Panc1 (cell line): ENCODE results near the gene ATP5F1D. TPM values are rescaled to one million over a fixed set of nuclear protein-coding genes. Genes with fewer than 3 reads are reported as not detected.

Experiments used
- ATAC-seq: fragments of 200-7000 bp; cut with Tn5 transposase; 2 replicates; pipeline ENCODE4 v1.9.1; 2020; ENCODE audit warnings: mild to moderate bottlenecking, moderate library complexity
- BruUV-seq: library from RNA; stranded (reverse); fragments of 400-500 nt; replicated peaks from 2 replicates; lab custom pipeline; 2021; lab: Mats Ljungman, UMichigan
- CTCF ChIA-PET: fragments of 300-600 bp; sonication (Branson Sonifier 250); formaldehyde crosslinking; loops from one replicate; lab custom pipeline; 2022; ENCODE audit warnings: antibody characterized with exemption; lab: Charles Lee
- POLR2A ChIA-PET: fragments of 300-600 bp; sonication (Branson Sonifier 250); formaldehyde crosslinking; loops from one replicate; lab custom pipeline; 2022; ENCODE audit warnings: antibody characterized with exemption; lab: Charles Lee
- DNase-seq: peaks from one replicate; pipeline ENCODE4 v3.0.0-alpha.2; 2010; ENCODE audit warnings: low read depth, low spot score
- H3K27ac ChIP-seq: 2 replicates; pipeline ENCODE4 v1.5.1; 2011; ENCODE audit warnings: mild to moderate bottlenecking, low read length, inconsistent platforms
- H3K27me3 ChIP-seq: fragments of 200-500 bp; sonication (Bioruptor generic); 2 replicates; pipeline ENCODE4 v1.6.0; 2014; ENCODE audit warnings: low read length, inconsistent platforms; ENCODE audit not compliant: control insufficient read depth, insufficient read depth
- H3K36me3 ChIP-seq: fragments of 200-500 bp; sonication (Bioruptor generic); 2 replicates; pipeline ENCODE4 v1.5.1; 2014; ENCODE audit warnings: inconsistent platforms, mild to moderate bottlenecking, low read length, moderate library complexity; ENCODE audit not compliant: control insufficient read depth, insufficient read depth
- H3K4me1 ChIP-seq: 2 replicates; pipeline ENCODE4 v1.5.1; 2011; ENCODE audit warnings: inconsistent platforms, mild to moderate bottlenecking, low read length, moderate library complexity; ENCODE audit not compliant: control insufficient read depth, insufficient read depth
- H3K4me3 ChIP-seq, 2 experiments: 2 replicates each; pipeline ENCODE4 v1.5.1; 2011 to 2012; ENCODE audit warnings: low read depth in 2 of 2, low read length in 2 of 2, mild to moderate bottlenecking in 2 of 2, inconsistent platforms in 1 of 2, moderate library complexity in 1 of 2
- H3K9me3 ChIP-seq: fragments of 200-500 bp; sonication (Bioruptor generic); 2 replicates; pipeline ENCODE4 v1.5.1; 2014; ENCODE audit warnings: low read depth, mild to moderate bottlenecking, inconsistent platforms, low read length, moderate library complexity; ENCODE audit not compliant: control insufficient read depth, insufficient read depth
- CTCF ChIP-seq: fragments of 450-650 bp; IDR thresholded peaks from 2 replicates; pipeline ENCODE4 v1.5.1; 2017; ENCODE audit warnings: mild to moderate bottlenecking
- POLR2AphosphoS5 ChIP-seq: IDR thresholded peaks from 2 replicates; pipeline ENCODE4 v1.6.1; 2012; ENCODE audit warnings: mild to moderate bottlenecking, low read depth, low read length, moderate library complexity
- SIN3A ChIP-seq: IDR thresholded peaks from 2 replicates; pipeline ENCODE4 v1.6.1; 2012; ENCODE audit warnings: low read depth, mild to moderate bottlenecking, low read length, moderate library complexity, borderline replicate concordance; ENCODE audit not compliant: insufficient read depth
- TCF7L2 ChIP-seq: IDR thresholded peaks from 2 replicates; pipeline ENCODE4 v1.6.1; 2011; ENCODE audit warnings: mild to moderate bottlenecking, low read depth, low read length, inconsistent platforms
- in situ Hi-C: cut with HindIII; loops from 2 replicates; pipeline ENCODE4 v1.10.0; 2016; ENCODE audit warnings: low sequenced_read_pairs, low pct_unique_long_range_greater_than_20kb
- intact Hi-C: fragments of 100-400 bp; cut with micrococcal nuclease; formaldehyde crosslinking; loops from one replicate; pipeline ENCODE4 v1.10.0; 2022; ENCODE audit not compliant: unreplicated experiment
- total RNA-seq: library from RNA; stranded (reverse); gene quantifications from one replicate; pipeline ENCODE4 v1.2.1, GENCODE V29; 2021; ENCODE audit not compliant: unreplicated experiment
- TF ChIP-seq, protein P1 (sequence below), 2 experiments: IDR thresholded peaks; 2 replicates each; pipeline ENCODE4 v1.6.1; 2011 to 2012; ENCODE audit warnings: low read depth in 2 of 2, control low read depth in 1 of 2, low read length in 1 of 2, mild to moderate bottlenecking in 1 of 2, moderate library complexity in 1 of 2; ENCODE audit not compliant: insufficient read depth in 1 of 2

Gene ATP5F1D
- total RNA-seq, 1 experiment from 2014 or later: 218 TPM

GRCh38 chr19:1235625-1236538 lies 5.7 kb upstream of the ATP5F1D start:
- CTCF ChIA-PET: no interaction called here
- intact Hi-C loops: no loop called here
- in situ Hi-C loops: no loop called here
- Histone ChIP-seq H3K27me3 (no peaks in the 10 kb centered on the region), H3K36me3 (no peaks in the 10 kb centered on the region), H3K9me3 (no peaks in the 10 kb centered on the region), H3K4me3 (peak overlapping the region; percentile 44 to 63), H3K4me1 (peaks cover 28% of the 10 kb centered on the region), H3K27ac (peak overlapping the region; percentile 54; the same call in 1 of the 2 replicates)
- DNase-seq: no peak
- POLR2A ChIA-PET: no interaction called here
- BruUV-seq: no TSS peak
- ATAC-seq: no peak
- TF ChIP-seq TCF7L2 (no peak), POLR2AphosphoS5 (no peak)

DNA sequence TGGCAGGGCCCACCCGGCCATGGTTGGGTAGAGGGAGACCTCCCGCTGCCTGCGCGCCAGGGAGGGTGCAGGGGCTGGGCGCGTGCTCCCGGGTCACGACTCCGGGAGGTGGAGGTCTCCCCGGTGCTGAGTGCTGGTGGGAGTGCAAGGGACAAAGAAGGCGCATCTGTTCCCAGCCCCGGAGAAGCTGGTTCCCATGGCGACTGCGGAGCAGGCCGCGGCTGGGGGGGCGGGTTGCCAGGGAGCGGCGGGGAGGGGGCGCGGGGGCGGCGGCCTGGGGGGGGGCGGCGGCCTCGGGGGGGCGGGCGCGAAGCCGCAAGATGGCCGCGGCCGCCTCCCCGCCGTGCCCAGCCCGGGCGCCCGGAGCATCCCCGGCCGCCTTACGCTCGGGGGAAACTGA lies 5.0 kb upstream of the ATP5F1D start:
- CTCF ChIA-PET: no interaction called here
- H3K27ac ChIP-seq: peak overlapping the region; percentile 54; the same call in 1 of the 2 replicates

More for the DNA sequence above, 5.0 kb upstream of the ATP5F1D start:
- intact Hi-C loops: no loop called here
- TF ChIP-seq POLR2AphosphoS5: no peak
- TF ChIP-seq, protein P1, sequence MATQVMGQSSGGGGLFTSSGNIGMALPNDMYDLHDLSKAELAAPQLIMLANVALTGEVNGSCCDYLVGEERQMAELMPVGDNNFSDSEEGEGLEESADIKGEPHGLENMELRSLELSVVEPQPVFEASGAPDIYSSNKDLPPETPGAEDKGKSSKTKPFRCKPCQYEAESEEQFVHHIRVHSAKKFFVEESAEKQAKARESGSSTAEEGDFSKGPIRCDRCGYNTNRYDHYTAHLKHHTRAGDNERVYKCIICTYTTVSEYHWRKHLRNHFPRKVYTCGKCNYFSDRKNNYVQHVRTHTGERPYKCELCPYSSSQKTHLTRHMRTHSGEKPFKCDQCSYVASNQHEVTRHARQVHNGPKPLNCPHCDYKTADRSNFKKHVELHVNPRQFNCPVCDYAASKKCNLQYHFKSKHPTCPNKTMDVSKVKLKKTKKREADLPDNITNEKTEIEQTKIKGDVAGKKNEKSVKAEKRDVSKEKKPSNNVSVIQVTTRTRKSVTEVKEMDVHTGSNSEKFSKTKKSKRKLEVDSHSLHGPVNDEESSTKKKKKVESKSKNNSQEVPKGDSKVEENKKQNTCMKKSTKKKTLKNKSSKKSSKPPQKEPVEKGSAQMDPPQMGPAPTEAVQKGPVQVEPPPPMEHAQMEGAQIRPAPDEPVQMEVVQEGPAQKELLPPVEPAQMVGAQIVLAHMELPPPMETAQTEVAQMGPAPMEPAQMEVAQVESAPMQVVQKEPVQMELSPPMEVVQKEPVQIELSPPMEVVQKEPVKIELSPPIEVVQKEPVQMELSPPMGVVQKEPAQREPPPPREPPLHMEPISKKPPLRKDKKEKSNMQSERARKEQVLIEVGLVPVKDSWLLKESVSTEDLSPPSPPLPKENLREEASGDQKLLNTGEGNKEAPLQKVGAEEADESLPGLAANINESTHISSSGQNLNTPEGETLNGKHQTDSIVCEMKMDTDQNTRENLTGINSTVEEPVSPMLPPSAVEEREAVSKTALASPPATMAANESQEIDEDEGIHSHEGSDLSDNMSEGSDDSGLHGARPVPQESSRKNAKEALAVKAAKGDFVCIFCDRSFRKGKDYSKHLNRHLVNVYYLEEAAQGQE (IDR thresholded peaks at IDR 0.05; ENCODE audit: insufficient read depth in 1 of 2, low read depth in 2 of 2, low read length in 1 of 2): no peak
- TF ChIP-seq CTCF: no peak
- no peak for TF ChIP-seq SIN3A
- no peak for TF ChIP-seq TCF7L2
- peaks cover 33% of the 10 kb centered on the region for H3K4me1 ChIP-seq
- no peaks in the 10 kb centered on the region for H3K9me3 ChIP-seq
- H3K4me3 ChIP-seq: peak overlapping the region; percentile 63 to 66
- POLR2A ChIA-PET: no interaction called here
- ATAC-seq (no peak), DNase-seq (no peak)
- H3K36me3 ChIP-seq: no peaks in the 10 kb centered on the region
- in situ Hi-C loops: no loop called here
- H3K27me3 ChIP-seq: no peaks in the 10 kb centered on the region
- BruUV-seq: no TSS peak
